Renal cortical epithelial cell (primary cell): ENCODE data around the gene PAQR8. TPM values are rescaled to one million over a fixed set of nuclear protein-coding genes. Genes with fewer than 3 reads are reported as not detected.
"Not testable (repeated sequence)": the region's sequence is repeated elsewhere in the genome, so short reads cannot be mapped to it uniquely, and the experiment has no call there.

Source experiments
- DNase-seq: peaks from one replicate; pipeline ENCODE4 v3.0.0-alpha.2; 2011; ENCODE audit warnings: low read depth
- total RNA-seq: library from RNA; depleted of rRNA; stranded (reverse); fragments of >200 nt; gene quantifications from 2 replicates; pipeline ENCODE4 v1.2.3, GENCODE V29; 2014

Gene PAQR8
- total RNA-seq, 1 donor from 2014 or later, result 3.6 TPM

DNA sequence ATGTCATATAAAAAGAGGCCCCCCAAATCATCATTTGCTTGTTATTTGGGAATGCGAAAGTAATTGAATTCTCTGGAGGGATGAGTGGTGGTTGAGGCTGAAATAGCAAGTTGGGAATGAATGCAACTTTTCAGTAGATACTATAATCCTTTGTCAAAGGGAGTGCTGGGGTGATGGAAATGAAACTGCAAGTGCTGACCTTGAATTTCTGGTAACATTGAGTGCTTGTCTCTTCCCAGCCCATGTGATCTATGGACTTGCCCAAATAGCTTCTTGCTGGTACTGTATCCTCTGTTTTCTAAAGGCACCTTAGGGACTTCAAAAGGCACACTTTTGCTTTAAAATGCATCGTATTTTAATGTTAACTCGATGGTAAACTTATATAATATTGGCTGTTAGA is 14.8 kb downstream of the PAQR8 start:
- no peak for DNase-seq

DNA sequence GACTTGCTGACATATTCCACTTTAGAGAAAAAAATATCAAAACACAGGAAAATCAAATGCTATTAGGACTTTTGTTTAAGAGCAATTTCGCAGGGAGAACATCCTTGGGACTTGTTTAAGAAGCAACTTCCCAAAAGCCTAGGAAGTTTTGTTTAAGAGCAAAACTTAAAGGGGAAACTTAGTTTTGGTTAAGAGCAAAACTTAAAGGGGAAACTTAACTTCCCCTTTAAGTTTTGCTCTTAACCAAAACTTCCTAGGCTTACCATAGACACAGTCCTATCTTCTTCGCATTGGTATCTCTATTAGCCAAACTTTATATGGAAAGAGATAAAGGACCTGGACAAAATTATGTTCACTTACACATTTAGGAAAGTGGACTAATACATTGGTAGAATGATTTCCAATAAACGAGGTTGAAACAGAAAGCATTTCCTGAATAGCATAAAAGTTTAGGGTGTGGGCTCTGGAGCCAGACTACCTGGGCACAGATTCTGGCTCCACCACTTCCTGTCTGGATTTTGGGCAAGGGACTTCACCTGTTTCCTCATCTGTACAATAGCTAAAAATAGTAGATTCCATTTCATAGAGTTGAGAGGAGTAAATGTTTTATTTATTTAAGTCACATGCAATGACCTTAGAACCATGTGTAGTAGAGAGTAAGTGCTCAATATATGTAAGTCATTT is 15.7 kb downstream of the PAQR8 start:
- no peak for DNase-seq

DNA sequence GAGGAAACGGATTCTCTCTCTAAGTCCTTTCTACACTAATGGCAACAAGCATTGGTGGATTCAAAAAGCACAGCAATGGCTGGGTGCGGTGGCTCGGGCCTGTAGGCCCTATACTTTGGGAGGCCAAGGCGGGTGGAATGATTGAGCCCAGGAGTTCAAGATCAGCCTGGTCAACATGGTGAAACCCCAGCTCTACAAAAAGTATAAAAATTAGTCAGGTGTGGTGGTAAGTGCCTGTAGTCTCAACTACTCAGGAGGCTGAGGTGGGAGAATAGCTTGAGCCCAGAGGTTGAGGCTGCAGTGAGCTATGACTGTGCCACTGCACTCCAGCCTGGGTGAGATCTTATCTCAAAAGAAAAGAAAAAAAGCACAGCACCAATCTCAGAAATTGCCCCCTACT is 19.3 kb downstream of the PAQR8 start:
- DNase-seq, result no peak

DNA sequence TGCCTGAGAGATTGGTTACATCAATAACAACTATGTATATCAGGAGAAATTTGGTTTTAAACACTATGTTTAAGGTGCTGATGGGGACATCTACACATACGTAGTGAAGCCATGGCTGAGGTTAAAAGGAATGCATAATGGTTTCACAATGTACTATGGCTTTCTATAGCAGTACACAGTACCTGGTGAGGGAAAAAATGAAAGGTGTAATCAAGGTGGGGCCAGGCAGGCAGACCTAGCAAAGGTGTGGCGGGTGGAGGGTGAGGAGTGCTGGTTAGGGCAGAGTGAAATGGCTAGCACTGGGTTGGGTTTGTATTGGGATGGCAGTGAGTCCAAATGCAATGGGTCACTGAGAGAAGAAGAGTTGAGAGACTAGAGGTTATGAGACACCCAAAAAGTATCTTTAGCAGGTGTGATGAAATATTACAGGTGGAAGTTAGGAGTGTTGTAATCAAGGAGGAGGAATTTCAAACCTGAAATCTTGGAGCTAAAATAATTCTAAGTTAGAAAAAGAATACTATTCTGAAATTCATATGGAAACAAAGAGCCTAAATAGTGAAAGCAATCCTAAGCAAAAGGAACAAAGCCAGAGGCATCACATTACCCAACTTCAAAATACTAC is 22.3 kb downstream of the PAQR8 start:
- no peak for DNase-seq

DNA sequence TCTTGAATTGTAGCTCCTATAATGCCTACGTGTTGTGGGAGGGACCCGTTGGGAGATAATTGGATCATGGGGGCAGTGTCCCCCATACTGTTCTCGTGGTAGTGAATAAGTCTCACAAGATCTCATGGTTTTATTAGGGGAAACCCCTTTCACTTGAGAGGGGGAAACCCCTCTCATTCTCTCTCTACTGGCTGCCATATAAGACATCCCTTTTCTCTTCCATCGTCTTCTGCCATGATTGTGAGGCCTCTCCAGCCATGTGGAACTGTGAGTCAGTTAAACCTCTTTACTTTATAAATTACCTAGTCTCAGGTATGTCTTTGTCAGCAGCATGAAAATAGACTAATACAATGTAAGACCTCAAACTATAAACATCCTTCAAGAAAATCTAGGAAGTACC is 23.1 kb downstream of the PAQR8 start:
- DNase-seq, result no peak

DNA sequence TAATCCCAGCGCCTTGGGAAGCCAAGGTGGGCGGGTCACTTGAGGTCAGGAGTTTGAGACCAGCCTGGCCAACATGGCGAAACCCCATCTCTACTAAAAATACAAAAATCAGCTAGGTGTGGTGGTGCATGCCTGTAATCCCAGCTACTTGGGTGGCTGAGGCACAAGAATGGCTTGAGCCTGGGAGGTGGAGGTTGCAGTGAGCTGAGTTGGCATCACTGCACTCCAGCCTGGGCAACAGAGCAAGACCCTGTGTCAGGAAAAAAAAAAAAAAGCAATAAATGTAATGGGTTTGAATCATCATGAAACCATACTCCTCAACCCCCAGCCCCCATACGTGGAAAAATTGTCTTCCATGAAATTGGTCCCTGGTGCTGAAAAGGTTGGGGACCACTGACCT is 26.2 kb downstream of the PAQR8 start:
- DNase-seq, result not testable (repeated sequence)

DNA sequence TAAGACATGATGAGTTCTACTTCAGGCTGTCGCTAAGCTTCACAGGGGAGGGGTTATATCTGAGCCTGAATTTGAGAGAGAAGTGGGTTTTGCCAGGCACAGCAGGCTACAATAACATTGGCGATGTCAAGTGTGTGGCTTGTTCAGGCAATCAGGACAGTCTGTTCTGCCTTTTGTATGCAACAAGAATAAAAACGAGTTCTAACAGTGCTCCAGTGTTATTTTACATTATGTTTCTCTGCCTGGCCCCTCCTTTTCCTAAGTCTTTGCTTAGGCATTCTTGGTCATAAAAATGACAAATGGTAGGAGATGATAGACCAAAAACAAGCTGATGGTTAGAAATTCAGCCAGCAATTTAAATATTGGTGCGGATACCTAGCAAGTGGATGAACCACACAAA is 26.8 kb downstream of the PAQR8 start:
- DNase-seq, result no peak

DNA sequence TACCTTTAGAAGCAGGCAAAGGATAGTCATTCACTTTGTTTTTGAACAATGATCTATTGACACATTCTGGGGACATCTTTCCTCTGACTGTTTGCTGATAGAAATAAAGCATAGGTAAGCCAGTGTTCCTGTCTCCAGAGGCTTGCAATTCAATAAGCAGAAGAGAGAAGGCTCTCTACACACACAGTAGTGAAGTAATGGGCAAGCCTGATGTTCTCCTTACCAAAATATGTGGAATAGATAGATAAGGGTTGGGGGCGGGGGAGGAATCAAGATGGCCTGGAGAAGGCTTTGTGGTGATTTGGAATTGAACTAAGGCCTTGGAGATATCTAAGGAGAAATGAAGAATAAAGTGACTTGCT is 27.3 kb downstream of the PAQR8 start:
- no peak for DNase-seq

DNA sequence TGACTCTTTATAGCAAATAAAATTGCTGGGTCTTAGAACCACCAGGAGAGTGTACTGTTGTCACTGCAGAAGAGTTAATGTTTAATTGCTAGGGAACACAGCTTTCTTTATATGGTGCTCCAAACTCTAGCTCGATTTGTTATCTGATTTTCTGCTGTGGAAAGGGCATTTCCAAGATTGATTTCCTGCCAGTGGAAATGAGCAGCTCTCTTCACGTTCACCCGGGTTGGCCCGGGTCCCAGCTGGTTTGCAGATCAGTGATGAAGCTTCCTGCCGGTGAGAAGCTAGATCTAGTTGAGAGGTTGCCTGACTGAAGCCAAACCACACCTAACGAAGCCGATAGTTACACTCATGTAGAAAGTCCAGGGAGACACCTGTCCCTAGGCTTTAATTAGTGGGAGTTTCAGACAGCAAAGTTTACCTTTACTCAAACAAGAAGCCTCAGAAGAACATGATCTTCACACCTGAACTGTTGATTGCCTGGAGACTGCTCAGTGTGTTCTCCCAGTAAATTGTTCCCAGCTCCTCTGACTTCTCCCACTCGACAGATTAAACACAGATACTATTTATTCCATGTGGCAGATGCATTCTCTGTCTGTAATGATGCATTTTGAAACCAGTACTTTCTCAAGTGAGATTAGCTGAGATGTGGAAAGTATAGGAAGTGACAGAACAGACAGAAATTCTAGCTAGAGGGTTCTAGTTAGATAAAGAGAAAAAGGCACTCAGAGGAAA is 27.8 kb downstream of the PAQR8 start:
- DNase-seq, result peak; percentile 88

DNA sequence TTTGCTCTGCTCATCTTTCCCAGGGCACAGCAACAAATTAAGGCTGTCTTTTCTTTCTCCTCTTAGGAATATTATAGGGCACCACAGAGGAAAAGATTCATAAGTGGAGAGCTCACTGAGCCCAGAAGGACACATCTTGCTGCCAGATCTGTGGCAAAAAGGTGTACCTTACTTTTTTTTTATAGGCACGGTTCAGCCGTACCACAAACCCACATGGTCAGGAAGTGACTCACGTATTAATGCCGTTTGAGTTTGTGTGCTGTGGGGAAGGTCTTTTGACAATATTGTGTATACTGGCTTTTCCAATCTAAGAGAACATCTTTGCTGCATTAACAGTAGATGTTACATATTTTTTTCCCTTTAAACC is 28.4 kb downstream of the PAQR8 start:
- DNase-seq, result peak; percentile 87

DNA sequence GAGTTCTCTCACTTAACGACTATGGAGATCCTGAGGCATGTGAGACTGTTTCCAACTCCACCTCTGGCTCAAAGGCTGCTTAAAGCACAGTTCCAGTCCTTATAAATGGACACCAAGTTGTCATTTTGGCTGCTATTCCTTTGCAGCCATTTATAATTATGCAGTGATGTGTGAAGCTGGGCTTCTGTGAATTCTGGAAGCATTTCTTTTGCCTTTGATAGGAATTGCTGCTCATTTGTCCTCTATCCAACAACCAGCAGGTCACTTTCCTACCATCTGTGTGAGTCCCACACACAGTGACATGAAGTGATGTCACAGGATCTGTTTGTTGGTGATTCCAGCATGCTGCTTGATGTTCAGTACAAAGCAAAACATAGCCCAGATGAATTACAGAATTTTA is 29.6 kb downstream of the PAQR8 start:
- DNase-seq, result no peak

DNA sequence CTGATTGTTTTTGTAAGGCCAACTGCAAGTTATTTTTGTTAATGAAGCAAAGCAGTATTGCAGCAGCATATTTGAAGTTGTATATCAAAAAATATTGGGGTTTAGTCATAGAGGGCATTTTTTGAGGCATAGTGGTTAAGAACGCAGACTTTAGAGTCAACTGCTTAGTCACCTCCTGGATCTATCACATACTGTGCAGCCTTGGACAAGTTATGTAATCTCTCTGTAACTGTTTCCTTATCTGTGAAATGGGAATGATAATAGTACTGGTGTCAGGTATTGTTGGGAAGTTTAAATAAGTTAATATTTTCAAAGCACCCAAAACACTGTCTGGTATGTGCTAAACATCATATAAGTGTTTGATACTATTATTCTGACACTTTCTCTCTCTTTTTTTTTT is 31.0 kb downstream of the PAQR8 start:
- DNase-seq, result peak; percentile 26

DNA sequence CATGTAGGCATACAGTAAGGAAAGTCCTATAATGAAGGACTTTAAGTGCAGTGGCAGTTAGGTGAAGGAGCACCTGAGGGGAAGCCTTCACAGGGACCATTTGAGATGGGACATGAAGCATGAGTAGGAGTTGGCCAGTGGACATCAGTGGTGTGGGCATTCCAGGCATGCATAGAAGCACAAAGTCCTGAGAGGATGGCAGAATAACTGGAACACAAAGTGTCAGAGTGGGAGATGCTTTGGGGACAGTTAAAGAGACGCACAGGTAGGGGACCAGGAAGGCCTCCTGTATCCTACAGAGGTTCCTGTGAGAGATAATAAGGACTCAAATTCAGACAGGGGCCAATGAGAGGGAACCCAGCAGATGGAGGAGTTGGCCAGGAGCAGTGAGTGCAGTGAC is 31.8 kb downstream of the PAQR8 start:
- no peak for DNase-seq

DNA sequence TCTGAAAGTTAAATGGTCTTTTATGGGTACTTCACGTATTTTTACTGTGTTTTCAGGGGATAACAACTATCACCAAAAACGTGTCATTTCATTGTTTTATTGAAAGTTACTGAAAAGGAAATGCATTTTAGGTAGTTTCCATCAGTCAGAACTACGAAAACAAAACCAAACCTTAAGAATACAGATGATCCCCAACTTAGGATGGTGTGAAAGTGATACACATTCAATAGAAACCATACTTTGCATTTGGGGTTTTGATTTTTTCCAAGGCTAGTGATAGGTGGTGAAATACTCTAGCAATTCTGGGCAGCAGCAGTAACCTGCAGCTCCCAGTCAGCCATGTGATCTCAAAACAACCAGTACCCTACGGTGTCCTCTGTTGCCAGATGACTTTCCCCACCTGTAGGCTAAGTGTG is 32.3 kb downstream of the PAQR8 start:
- DNase-seq, result no peak

DNA sequence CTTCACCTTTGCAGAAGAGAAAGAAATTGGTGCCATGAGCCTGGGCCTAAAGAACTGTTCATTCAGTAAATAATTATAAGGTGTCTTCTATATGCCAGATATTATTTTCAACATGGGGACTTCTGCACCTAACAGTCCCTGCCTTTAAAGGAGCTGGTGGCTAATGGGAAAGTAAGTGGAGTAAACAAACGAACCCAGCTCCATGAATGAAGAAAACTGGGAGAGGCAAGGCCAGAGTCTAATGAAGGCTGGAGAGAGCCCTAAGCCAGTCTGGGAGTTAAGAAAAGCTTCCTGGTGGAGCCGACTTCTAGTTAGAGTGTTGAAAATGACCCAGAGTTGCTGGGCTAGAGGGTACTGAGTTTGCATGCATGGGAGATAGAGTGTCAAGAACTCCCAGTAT is 34.0 kb downstream of the PAQR8 start:
- DNase-seq, result no peak

DNA sequence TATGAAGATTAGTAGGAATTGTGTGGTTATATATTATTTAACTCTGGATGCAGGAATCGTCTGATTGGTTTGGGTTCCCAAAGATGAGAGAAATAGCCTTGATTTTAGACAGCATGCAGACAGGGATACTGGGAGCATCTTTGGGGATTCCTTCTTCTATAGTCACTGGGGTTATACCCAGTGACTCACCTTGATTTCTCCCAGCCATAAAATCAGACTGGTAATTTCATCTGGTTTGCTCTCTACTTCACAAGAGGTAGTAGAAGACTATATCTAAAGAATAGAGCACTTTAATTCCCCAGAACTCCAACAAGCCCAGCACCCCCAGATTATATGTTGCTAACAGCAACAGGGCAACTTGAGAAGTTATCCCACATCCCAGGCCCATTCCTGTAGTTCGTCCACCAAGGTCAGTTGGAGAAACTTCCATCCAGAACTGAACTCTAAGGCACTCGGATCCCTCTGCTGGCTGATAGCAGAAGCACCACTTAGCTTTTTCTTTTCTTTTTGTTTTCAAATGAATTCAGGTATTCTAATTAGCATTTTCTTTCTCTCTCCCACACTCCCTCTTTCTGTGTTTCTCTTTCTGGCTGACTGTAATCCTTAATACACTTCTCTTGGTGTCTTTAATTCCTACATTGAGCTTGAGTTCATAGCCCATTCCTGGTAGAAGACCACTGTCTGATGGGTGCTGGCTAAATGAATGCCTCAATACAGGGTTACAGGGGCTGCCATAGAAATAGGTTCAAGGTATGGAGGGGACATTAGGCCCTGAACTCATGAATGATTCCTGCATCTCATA is 37.8 kb downstream of the PAQR8 start:
- DNase-seq, result peak; percentile 69

DNA sequence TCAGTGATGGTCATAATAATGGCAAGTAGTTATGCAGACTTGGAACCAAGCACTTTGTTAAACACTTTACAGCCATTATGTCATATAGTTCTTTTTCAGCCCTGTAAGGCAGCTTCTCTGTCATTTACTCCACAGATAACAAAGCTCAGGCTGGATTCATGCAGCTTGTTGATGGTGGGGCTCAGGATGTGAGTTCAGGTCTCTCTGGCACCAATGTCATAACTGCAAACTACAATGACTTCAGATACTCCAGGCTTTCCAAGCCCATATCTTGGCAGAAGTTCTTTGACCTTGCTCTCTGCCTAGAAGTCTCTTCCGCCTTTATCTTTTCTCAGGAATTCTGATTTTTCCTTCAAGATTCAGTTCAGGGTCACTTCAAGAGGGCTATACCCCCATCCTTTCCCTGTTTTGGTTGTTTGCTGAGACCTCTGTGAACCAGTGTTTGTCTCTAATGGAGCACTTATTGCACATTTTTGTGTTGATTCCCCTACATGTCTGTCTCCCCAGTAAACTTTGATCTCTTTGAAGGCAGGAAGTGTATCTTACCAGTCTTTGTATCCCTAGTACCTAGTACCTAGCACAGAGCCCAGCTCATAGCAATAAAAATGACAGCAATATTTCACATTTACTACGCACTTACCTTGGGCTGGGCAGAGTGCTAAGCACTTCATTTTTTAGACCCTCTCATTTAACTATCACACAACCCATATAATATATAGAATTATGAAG is 38.5 kb downstream of the PAQR8 start:
- no peak for DNase-seq

DNA sequence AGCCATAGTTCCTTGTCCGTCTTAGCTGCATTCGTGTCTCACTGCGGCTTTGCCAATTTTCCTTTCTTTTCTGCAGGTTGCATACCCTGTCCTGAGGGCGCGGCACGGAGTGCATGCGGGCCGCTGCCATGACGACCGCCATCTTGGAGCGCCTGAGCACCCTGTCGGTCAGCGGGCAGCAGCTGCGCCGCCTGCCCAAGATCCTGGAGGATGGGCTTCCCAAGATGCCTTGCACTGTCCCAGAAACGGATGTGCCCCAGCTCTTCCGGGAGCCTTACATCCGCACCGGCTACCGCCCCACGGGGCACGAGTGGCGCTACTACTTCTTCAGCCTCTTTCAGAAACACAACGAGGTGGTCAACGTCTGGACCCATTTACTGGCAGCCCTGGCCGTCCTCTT is 41.1 kb downstream of the PAQR8 start:
- DNase-seq, result no peak

DNA sequence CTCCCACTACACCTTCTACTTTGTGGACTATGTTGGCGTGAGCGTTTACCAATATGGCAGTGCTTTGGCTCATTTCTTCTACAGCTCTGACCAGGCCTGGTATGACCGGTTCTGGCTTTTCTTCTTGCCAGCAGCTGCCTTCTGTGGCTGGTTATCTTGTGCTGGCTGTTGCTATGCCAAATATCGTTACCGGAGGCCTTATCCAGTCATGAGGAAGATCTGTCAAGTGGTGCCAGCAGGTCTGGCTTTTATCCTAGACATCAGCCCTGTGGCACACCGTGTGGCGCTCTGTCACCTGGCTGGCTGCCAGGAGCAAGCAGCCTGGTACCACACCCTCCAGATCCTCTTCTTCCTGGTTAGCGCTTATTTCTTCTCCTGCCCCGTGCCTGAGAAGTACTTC is 41.7 kb downstream of the PAQR8 start:
- no peak for DNase-seq

DNA sequence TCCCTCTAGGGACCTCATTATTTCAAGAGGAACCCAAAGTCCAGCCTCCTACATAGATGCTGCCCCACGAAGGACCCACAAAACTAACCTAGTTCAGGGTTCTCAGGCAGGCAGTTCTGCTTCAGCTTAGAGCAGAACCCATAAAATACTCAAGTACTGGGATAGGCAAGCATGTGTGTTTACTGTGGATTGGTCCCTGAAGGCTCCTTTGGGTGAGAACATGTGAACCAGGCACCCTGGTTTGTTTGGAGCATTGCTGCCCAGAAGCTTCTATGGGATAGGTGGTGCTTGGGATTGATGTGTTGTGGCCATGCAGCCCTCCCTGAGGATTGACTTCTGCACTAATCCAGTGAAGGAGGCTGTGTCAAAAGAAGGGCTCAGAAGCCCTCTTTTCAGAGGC is 43.3 kb downstream of the PAQR8 start:
- no peak for DNase-seq

DNA sequence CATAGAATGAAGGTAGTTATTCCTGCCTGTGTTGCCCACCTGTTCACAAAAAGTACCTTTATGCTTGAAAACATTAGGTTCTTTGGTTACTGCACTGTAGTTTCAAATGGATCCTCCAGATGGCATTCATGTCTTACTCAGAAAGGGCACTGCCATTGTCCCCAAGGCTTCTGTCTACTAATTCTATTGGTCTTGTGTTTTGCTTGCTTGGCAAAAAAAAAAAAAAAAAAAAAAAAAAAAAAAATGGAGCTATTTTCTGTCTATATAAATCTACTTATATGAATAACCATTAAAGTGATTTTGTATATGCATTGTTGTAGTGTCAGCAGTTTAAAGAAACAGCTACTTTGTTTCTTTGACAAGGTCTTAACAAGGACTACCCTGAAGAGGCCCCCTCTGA is 45.5 kb downstream of the PAQR8 start:
- peak; percentile 66 for DNase-seq

DNA sequence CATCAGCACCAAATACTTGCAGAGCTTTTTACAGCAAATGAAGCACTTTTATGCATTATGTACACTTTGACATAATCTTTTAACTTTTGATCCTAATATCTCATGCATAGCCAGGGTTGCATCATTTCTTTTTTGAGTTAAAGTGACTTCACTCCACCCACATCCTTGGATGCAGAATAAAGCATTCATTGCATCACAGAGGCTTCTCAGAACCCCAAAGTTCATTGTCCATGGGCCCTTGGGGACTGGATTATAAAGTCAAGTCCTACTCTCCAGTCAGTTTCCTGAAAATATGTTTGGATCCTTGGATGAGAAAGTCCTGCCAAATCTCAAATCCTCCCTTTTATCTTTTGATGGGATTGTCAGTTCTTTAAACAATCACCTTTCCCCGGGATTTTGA is 47.5 kb downstream of the PAQR8 start:
- DNase-seq, result no peak
